Mammary epithelial cell (primary cell): Measurements from ENCODE around the gene SRGAP1.

Experiments
- EZH2 ChIP-seq: IDR thresholded peaks from 2 replicates; pipeline ENCODE4 v1.6.1; 2012; ENCODE audit warnings: low read length, inconsistent platforms, borderline replicate concordance
- TF ChIP-seq, protein P1 (sequence below), 2 donors: IDR thresholded peaks in 1 of 2; conservative IDR thresholded peaks in 1 of 2; 2 replicates each; pipeline ENCODE4 v1.5.1; 2011 to 2012; ENCODE audit warnings: inconsistent platforms in 2 of 2, low read length in 2 of 2, mild to moderate bottlenecking in 2 of 2, control low read depth in 1 of 2, low read depth in 1 of 2; ENCODE audit not compliant: insufficient read depth in 1 of 2; ENCODE audit errors: extremely low read depth in 1 of 2

DNA sequence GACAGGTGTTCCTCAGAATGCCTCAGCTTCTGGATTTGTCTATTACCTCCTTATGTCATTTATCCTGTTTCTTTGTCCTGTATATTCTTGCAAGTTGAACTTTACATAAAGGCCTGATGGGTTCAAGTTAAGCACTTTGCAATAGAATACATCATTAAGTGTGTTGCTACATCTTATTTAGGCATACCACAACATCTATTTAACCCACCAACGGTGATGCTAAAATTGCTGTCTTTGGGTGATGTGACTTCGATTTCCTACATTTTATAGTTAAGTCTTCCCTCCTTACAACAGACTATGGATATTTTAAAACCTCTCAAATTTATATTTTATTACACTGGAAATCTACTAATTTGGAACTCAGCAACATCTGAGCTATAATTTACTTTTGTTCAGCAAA, 206.6 kb downstream of the SRGAP1 start:
- TF ChIP-seq, protein P1, sequence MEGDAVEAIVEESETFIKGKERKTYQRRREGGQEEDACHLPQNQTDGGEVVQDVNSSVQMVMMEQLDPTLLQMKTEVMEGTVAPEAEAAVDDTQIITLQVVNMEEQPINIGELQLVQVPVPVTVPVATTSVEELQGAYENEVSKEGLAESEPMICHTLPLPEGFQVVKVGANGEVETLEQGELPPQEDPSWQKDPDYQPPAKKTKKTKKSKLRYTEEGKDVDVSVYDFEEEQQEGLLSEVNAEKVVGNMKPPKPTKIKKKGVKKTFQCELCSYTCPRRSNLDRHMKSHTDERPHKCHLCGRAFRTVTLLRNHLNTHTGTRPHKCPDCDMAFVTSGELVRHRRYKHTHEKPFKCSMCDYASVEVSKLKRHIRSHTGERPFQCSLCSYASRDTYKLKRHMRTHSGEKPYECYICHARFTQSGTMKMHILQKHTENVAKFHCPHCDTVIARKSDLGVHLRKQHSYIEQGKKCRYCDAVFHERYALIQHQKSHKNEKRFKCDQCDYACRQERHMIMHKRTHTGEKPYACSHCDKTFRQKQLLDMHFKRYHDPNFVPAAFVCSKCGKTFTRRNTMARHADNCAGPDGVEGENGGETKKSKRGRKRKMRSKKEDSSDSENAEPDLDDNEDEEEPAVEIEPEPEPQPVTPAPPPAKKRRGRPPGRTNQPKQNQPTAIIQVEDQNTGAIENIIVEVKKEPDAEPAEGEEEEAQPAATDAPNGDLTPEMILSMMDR (conservative IDR thresholded peaks at IDR 0.05 in 1 of 2, IDR thresholded peaks at IDR 0.05 in 1 of 2; ENCODE audit: extremely low read depth in 1 of 2, insufficient read depth in 1 of 2, low read depth in 1 of 2, low read length in 2 of 2) = no peak
- TF ChIP-seq EZH2 = no peak
